Peyer's patch (tissue), 4 donors: ENCODE measurements around the gene KCNN3.

Experiments
- CTCF ChIP-seq, 6 experiments: fragments of 450-650 bp in 4 of 6; fragments of 200-600 bp in 2 of 6; sonication (generic) in 1 of 6; IDR thresholded peaks; one replicate each; pipeline ENCODE4 v1.5.1; 2017 to 2019; ENCODE audit warnings: antibody characterized with exemption in 6 of 6, mild to moderate bottlenecking in 3 of 6, moderate library complexity in 1 of 6
- POLR2A ChIP-seq, 2 donors: fragments of 450-650 bp; IDR thresholded peaks; one replicate each; pipeline ENCODE4 v1.5.1; 2017; ENCODE audit warnings: antibody characterized with exemption in 2 of 2, mild to moderate bottlenecking in 2 of 2, moderate library complexity in 2 of 2

- TF ChIP-seq CTCF (IDR thresholded peaks at IDR 0.05) (no peak), POLR2A (IDR thresholded peaks at IDR 0.05) (no peak)
These were observed 30.4 kb downstream of the KCNN3 start for GRCh38 chr1:154839691-154840090.
